Ecto neural progenitor cell (in vitro differentiated cells): Measurements from ENCODE around the gene DNAJC21.
A peak's percentile ranks its signal among the peaks of the same experiment; 100 is the strongest.
"Not testable (repeated sequence)": the region's sequence is repeated elsewhere in the genome, so short reads cannot be mapped to it uniquely, and the experiment has no call there.

ENCODE experiments used
- DNase-seq: peaks from one replicate; pipeline ENCODE4 v3.0.0-alpha.2; 2018; ENCODE audit warnings: low spot score

The DNAJC21 gene

DNA sequence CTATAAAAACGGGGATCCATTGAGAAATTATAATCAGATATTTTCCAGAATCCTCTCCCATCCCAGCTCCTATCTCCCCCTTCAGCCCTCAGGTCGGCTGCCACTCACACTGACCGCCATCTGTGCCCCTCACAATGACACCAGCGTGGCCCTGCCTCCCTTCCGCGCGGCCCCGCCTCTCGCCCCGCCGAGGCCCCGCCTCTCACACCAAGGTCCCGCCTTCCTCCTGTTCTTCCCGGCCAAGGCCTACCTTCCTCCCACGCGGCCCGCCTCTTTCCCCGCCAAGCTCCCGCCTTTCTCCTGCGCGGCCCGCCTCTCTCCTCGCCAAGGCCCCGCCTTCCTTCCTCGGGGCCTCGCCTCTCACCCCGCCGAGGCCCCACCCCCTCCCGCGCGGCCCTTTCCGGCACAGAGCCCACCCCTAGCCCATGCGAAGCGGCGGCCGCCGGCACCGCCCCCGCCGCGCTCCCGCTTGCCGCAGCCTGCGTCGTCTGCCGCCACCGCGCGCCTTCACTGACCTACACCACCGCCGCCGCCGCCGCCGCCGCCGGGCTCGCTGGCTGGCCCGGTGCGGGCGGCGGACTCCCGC, at the start of gene DNAJC21:
DNAJC21 (plus strand) TSS at position 426 of the 586 bp plus-strand sequence. CDS start 261 bp downstream, outside the sequence.
- peak; percentile 98 for DNase-seq

DNA sequence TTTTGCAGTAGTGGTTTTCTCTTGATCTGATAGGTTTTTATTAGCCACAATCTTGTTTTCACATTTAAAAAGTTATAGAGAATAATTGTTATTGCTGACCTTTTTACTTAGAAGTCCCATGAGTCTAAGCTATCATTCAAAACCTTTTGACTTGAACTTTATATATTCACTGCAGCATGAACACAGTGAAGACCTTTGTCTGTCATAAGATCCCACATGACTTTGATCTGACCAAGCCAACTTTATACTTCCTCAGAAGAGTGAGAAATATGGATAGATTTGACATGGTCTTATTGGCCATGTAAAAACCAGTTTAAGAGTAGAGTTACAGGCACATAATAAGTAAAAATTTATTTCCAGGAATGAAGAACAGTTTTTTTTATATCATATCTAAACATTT, 48.1 kb upstream of the DNAJC21 start:
- DNase-seq: no peak

DNA sequence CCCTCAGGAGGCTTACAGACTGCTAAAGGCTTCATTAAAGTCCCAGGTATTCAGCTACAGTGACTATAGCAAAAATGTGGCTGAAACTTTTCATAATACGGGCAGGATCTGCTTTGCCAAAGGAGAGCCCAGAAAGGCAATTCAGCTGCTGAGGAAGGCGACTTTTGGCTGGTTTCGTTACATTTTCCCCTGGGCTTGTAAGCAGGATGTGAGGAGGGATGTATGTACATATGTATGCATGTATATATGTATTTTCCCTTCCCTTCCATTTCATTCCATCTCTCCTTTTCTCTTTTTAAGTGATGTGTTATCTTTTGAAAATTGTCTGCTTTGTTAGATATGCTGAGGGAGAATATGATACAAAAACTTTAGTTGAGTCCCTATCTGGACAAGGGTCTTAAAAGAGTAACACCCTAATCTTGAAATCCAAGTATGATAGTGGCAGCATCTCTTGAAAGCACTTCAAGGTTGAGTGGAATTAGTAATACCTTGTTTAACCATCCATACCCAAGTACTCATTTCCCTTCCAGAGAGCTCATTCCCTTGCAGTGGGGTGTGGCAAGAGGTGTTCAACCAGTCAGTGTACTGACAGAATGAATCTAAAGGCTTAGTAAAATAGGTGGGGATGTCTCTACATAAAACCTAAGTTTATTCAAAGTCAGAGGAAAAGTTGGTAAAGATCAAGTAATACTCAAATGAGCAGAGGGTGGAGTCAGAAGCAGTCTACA, 42.8 kb upstream of the DNAJC21 start:
- DNase-seq: no peak

DNA sequence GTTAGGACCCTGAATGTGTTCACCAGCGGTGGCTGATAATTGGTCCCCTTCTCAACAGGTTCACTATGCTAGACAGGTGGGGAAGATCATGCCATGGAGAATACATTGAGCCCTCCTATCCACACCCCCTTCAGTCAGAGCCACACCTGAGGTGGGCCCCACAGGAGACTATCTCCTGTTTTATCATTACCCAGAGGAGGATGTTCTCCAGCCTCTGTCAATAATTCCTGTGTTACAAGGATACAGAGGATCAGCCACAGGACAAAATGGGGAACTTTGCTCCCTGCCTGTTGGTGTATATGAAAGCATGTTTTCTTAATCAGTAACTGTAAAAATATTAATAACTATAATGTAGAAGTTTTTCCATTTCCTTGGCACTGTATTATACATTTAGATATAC, 40.0 kb upstream of the DNAJC21 start:
- DNase-seq: no peak

DNA sequence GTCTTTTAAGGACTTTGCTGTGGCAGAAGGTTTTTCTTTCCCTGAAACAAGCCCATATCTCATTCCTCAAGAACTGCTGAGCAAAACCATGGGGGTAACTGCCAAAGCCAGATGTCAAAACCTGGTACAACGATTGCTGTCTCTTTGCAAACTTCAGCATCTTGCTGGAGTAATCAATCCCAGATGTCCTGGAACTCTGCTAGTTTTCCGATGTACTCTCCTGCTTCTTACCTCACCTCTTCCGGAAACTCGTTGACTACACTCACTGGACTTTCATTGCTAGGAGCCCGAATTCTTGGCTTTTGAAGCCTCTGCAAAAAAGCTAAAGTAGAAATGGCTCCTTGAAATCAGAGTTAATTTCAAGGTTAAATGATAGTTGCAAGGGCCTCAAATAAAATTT, 37.4 kb upstream of the DNAJC21 start:
- DNase-seq: no peak

GRCh38 chr5:34892414-34892813, 36.9 kb upstream of the DNAJC21 start:
- DNase-seq: no peak

GRCh38 chr5:34894716-34895115, 34.6 kb upstream of the DNAJC21 start:
- DNase-seq: no peak

DNA sequence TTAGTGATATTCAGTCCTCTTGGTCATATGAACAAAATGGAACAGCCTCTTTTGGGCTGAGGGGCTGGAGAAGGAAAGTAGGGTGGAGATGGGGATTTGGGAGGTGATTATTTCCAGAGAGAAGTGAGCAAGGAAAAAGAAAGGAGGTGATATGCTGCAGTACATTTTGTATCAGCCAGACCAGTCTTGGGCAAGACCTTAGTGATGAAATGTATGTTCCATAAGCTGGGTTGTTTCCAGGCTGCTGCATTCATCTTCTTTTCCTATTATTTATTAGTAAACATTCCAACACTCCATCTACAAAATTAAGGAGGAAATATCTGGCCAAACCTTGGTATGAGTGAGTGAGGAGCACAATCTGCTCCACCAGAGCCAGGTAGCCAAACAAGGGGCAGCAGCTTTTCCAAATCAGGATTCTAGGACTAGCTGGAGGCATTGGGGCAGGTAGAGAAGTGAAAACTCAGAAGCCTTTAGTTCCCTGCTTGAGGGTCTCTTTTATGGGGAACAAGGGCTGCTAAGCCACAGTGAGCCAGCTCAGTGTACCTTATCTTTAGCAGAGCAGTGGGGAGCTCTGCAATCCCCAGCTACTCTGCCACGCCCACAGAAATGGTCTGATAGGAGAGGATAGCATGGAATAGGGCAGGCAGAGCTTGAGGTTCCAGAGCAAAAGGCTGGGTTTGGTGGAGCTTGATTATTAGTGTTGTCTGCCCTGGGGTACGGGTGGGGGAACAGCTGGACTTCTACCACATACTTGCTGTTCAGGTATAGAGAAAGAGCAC, 33.5 kb upstream of the DNAJC21 start:
- no peak for DNase-seq

GRCh38 chr5:34897646-34898045, 31.7 kb upstream of the DNAJC21 start:
- no peak for DNase-seq

- peak; percentile 61 for DNase-seq
These were observed 31.0 kb upstream of the DNAJC21 start for GRCh38 chr5:34898258-34898895.

DNA sequence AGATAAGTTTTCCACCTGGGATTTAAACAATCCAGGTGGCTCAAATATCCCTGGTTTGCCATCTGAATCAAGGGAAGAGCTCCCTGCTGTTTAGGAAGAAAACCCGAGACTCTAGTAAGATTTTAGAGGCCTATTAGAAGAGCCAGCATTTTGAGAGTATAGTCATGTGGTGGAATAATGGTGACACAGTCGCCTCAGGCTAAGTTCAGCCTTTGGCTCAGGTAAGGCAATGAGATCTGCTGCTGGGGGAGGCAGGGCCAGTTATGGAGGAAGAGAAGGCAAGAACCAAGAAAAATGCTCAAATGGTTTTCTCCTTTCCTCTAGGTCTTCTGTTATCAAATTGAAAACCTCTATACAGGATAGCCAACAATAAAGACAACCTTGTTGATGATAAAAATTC, 30.3 kb upstream of the DNAJC21 start:
- DNase-seq: no peak

GRCh38 chr5:34900652-34901051, 28.7 kb upstream of the DNAJC21 start:
- DNase-seq: no peak

- DNase-seq: no peak
These were observed 26.1 kb upstream of the DNAJC21 start for GRCh38 chr5:34903260-34903659.

- no peak for DNase-seq
These were observed 23.8 kb upstream of the DNAJC21 start for GRCh38 chr5:34905564-34905963.

DNA sequence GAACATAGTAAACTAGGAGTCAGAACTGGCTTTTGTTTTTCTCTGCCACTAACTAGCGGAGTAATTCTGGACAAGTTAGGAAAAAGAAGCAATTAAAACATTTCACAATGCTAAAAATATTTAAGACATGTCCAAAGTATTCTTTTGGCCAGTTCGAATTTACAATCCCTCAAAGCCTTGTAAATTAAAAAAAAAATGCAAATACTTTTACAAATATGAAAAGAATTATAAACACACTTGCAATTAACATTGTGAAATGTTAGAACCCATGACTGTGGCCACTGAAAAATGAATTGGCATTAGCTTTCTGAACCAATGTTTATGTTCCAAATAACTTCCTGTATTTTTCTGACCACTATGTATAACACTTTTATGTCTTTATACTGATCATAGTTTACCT, 16.3 kb upstream of the DNAJC21 start:
- DNase-seq: no peak

GRCh38 chr5:34914671-34915138, 14.7 kb upstream of the DNAJC21 start:
- DNase-seq: peak; percentile 60

GRCh38 chr5:34915139-34915855, 14.1 kb upstream of the DNAJC21 start, which contains the start of the genes BRIX1 and RAD1:
TSS of gene BRIX1 (plus strand) at chr5:34915711. CDS start at chr5:34915739, 28 bp downstream.
TSS of gene RAD1 (minus strand) at chr5:34915504. CDS start at chr5:34914892, 612 bp downstream.
- peak; percentile 96 for DNase-seq

GRCh38 chr5:34915856-34916192, 13.5 kb upstream of the DNAJC21 start:
- no peak for DNase-seq

DNA sequence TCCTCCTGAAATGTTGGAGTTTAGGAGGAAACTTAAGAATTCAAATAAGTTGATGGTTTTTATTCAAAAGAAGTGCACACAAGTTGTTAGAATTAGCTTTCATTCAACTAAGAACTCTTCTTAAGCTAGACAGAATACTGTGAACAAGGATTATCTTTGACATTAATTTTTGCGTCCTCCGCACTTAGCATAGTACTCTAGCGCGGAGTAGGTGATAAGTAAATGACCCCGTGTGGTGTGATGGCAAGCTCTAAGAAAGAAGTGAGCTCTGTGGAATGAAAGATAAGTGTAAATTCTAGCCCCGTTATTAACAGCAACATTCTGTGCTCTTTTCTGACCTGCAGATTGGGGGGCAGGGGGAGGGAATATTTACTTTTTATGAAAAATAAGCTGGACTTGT, 12.8 kb upstream of the DNAJC21 start:
- DNase-seq: no peak

DNA sequence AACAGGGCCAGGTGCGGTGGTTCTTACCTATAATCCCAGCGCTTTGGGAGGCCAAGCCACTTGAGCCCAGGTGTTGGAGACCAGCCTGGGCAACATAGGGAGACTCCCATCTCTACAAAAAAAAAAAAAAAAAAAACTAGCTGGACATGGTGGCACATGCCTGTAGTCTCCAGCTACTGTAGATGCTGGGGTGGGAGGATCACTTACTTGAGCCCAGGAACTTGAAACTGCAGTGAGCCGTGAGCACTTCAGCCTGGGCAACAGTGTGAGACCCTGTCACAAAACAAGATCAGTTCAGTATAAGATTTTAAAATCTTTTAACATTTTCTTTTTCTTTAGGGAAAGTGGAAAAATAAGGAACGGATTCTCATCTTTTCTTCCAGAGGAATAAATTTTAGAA, 11.3 kb upstream of the DNAJC21 start:
- no peak for DNase-seq

DNA sequence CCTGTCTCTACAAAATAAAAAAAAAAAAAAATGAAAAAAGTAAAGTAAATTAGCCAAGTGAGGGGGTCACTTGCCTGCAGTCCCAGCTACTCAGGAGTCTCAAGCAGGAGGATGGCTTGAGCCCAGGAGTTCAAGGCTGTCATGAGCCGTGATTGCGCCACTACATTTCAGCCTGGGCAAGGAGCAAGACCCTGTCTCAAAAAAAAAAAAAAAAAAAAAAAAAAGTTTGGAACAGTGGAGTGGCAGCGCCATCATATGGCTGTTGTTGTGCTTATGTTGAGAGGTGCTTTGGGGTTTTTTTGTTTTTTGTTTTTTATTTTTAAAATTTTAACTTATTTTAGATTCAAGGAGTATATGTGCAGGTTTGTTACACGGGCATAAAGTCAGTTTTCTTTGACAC, 10.3 kb upstream of the DNAJC21 start:
- no peak for DNase-seq

- DNase-seq: not testable (repeated sequence)
These were observed 6.1 kb upstream of the DNAJC21 start for GRCh38 chr5:34923256-34923655.
